Measurements from ENCODE around the gene SEMA4C. TPM values are rescaled to one million over a fixed set of nuclear protein-coding genes. Genes with fewer than 3 reads are reported as not detected.

SEMA4C gene
- total RNA-seq, 2 donors from 2014 or later: 82.5 to 92.1 TPM

- Mint-ChIP-seq H3K27ac (no peak overlapping the region), H3K9me3 (no peaks in the 10 kb centered on the region), H3K36me3 (ENCODE audit: low read depth) (no peaks in the 10 kb centered on the region), H3K4me1 (peaks cover 33% of the 10 kb centered on the region), H3K27me3 (ENCODE audit: insufficient read depth) (no peaks in the 10 kb centered on the region), H3K4me3 (no peak overlapping the region)
- DNase-seq: no peak
- TF ChIP-seq, protein P1, sequence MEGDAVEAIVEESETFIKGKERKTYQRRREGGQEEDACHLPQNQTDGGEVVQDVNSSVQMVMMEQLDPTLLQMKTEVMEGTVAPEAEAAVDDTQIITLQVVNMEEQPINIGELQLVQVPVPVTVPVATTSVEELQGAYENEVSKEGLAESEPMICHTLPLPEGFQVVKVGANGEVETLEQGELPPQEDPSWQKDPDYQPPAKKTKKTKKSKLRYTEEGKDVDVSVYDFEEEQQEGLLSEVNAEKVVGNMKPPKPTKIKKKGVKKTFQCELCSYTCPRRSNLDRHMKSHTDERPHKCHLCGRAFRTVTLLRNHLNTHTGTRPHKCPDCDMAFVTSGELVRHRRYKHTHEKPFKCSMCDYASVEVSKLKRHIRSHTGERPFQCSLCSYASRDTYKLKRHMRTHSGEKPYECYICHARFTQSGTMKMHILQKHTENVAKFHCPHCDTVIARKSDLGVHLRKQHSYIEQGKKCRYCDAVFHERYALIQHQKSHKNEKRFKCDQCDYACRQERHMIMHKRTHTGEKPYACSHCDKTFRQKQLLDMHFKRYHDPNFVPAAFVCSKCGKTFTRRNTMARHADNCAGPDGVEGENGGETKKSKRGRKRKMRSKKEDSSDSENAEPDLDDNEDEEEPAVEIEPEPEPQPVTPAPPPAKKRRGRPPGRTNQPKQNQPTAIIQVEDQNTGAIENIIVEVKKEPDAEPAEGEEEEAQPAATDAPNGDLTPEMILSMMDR (conservative IDR thresholded peaks at IDR 0.05): no peak
- 94 to 96% methylated on average over 13 to 19 of the region's 19 CpGs for WGBS, 2 experiments (ENCODE audit: insufficient coverage in 1 of 2, insufficient read length in 1 of 2)
- H3K9me3 ChIP-seq (ENCODE audit: control insufficient read depth, low read length): no peaks in the 10 kb centered on the region
- H3K36me3 ChIP-seq (ENCODE audit: control insufficient read depth, insufficient read depth, low read length): no peaks in the 10 kb centered on the region
- H3K4me3 ChIP-seq (ENCODE audit: low read length): no peak overlapping the region
- H3K4me1 ChIP-seq (ENCODE audit: control insufficient read depth, insufficient read depth, low read length): peaks cover 8% of the 10 kb centered on the region
- no peak overlapping the region for H3K27ac ChIP-seq (ENCODE audit: low read depth, low read length)
- no peaks in the 10 kb centered on the region for H3K27me3 ChIP-seq (ENCODE audit: control insufficient read depth, insufficient read depth, low read length, poor library complexity, severe bottlenecking)
- H3K9ac ChIP-seq (ENCODE audit: extremely low read depth, low read length, poor library complexity, severe bottlenecking): no peak overlapping the region
Measured at GRCh38 chr2:96884299-96885094, 14.6 kb upstream of the SEMA4C start.

GRCh38 chr2:96883306-96883705 lies 13.4 kb upstream of the SEMA4C start:
- no peak overlapping the region for H3K4me3 ChIP-seq (ENCODE audit: low read length)
- 93 to 100% methylated on average over 5 to 9 of the region's 9 CpGs for WGBS, 2 experiments (ENCODE audit: insufficient coverage in 1 of 2, insufficient read length in 1 of 2)
- H3K27me3 Mint-ChIP-seq (ENCODE audit: insufficient read depth): peaks cover 2% of the 10 kb centered on the region
- no peaks in the 10 kb centered on the region for H3K36me3 Mint-ChIP-seq (ENCODE audit: low read depth)
- DNase-seq: no peak
- H3K4me1 Mint-ChIP-seq: peaks cover 27% of the 10 kb centered on the region
- no peak overlapping the region for H3K27ac Mint-ChIP-seq
- H3K36me3 ChIP-seq (ENCODE audit: control insufficient read depth, insufficient read depth, low read length): no peaks in the 10 kb centered on the region
- H3K27ac ChIP-seq (ENCODE audit: low read depth, low read length): no peak overlapping the region
- H3K4me1 ChIP-seq (ENCODE audit: control insufficient read depth, insufficient read depth, low read length): peaks cover 8% of the 10 kb centered on the region
- no peaks in the 10 kb centered on the region for H3K9me3 ChIP-seq (ENCODE audit: control insufficient read depth, low read length)
- TF ChIP-seq, protein P1 (conservative IDR thresholded peaks at IDR 0.05): no peak
- H3K4me3 Mint-ChIP-seq: no peak overlapping the region
- H3K9ac ChIP-seq (ENCODE audit: extremely low read depth, low read length, poor library complexity, severe bottlenecking): no peak overlapping the region
- H3K9me3 Mint-ChIP-seq: no peaks in the 10 kb centered on the region
- no peaks in the 10 kb centered on the region for H3K27me3 ChIP-seq (ENCODE audit: control insufficient read depth, insufficient read depth, low read length, poor library complexity, severe bottlenecking)

DNA sequence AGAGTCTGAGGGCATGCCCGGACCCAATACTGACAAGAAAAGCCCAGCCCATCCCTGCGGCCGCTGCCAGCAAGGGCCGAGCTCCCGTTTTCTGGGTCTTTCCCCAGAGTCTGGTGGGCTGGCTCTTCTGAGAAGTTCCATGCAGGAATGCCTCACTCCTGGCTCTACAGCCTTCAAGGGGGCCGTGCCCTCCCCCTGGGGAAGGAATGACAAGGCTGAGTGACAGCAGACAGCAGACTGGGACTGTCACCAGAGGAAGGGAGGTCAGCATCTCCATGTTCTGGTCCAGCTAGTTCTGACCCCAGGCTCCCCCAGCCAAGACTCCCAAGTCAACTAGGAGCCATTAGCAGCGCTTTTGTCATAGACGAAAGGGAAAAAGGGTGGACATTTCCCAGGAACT lies 13.0 kb upstream of the SEMA4C start:
- H3K27me3 Mint-ChIP-seq (ENCODE audit: insufficient read depth): peaks cover 2% of the 10 kb centered on the region
- H3K36me3 ChIP-seq (ENCODE audit: control insufficient read depth, insufficient read depth, low read length): no peaks in the 10 kb centered on the region
- peaks cover 8% of the 10 kb centered on the region for H3K4me1 ChIP-seq (ENCODE audit: control insufficient read depth, insufficient read depth, low read length)
- no peaks in the 10 kb centered on the region for H3K36me3 Mint-ChIP-seq (ENCODE audit: low read depth)
- H3K9me3 Mint-ChIP-seq: no peaks in the 10 kb centered on the region
- no peaks in the 10 kb centered on the region for H3K9me3 ChIP-seq (ENCODE audit: control insufficient read depth, low read length)
- H3K27ac Mint-ChIP-seq: no peak overlapping the region
- peaks cover 25% of the 10 kb centered on the region for H3K4me1 Mint-ChIP-seq
- H3K27ac ChIP-seq (ENCODE audit: low read depth, low read length): no peak overlapping the region
- 85 to 91% methylated on average over 5 to 8 of the region's 8 CpGs for WGBS, 2 experiments (ENCODE audit: insufficient coverage in 1 of 2, insufficient read length in 1 of 2)
- no peak overlapping the region for H3K9ac ChIP-seq (ENCODE audit: extremely low read depth, low read length, poor library complexity, severe bottlenecking)
- no peaks in the 10 kb centered on the region for H3K27me3 ChIP-seq (ENCODE audit: control insufficient read depth, insufficient read depth, low read length, poor library complexity, severe bottlenecking)
- no peak for DNase-seq
- no peak overlapping the region for H3K4me3 Mint-ChIP-seq
- H3K4me3 ChIP-seq (ENCODE audit: low read length): no peak overlapping the region
- TF ChIP-seq, protein P1 (conservative IDR thresholded peaks at IDR 0.05): no peak
